Neuron (in vitro differentiated cells): ENCODE results near the gene MFSD1.

Experiments
- H2AFZ ChIP-seq: one replicate; pipeline ENCODE4 v1.6.1; 2013; ENCODE audit warnings: low read depth, mild to moderate bottlenecking, inconsistent platforms, low read length, moderate library complexity
- H3K27me3 ChIP-seq: one replicate; pipeline ENCODE4 v1.6.1; 2013; ENCODE audit warnings: low read length; ENCODE audit not compliant: insufficient read depth
- H3K36me3 ChIP-seq: one replicate; pipeline ENCODE4 v1.6.1; 2013; ENCODE audit warnings: low read length; ENCODE audit not compliant: insufficient read depth
- H3K4me1 ChIP-seq: one replicate; pipeline ENCODE4 v1.6.1; 2013; ENCODE audit warnings: low read length; ENCODE audit not compliant: insufficient read depth
- H3K4me3 ChIP-seq: 2 replicates; pipeline ENCODE4 v1.5.1; 2013; ENCODE audit warnings: mild to moderate bottlenecking, low read length, moderate library complexity
- H3K9me3 ChIP-seq: one replicate; pipeline ENCODE4 v1.6.1; 2013; ENCODE audit warnings: low read length

Gene MFSD1, protein sequence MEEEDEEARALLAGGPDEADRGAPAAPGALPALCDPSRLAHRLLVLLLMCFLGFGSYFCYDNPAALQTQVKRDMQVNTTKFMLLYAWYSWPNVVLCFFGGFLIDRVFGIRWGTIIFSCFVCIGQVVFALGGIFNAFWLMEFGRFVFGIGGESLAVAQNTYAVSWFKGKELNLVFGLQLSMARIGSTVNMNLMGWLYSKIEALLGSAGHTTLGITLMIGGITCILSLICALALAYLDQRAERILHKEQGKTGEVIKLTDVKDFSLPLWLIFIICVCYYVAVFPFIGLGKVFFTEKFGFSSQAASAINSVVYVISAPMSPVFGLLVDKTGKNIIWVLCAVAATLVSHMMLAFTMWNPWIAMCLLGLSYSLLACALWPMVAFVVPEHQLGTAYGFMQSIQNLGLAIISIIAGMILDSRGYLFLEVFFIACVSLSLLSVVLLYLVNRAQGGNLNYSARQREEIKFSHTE

DNA sequence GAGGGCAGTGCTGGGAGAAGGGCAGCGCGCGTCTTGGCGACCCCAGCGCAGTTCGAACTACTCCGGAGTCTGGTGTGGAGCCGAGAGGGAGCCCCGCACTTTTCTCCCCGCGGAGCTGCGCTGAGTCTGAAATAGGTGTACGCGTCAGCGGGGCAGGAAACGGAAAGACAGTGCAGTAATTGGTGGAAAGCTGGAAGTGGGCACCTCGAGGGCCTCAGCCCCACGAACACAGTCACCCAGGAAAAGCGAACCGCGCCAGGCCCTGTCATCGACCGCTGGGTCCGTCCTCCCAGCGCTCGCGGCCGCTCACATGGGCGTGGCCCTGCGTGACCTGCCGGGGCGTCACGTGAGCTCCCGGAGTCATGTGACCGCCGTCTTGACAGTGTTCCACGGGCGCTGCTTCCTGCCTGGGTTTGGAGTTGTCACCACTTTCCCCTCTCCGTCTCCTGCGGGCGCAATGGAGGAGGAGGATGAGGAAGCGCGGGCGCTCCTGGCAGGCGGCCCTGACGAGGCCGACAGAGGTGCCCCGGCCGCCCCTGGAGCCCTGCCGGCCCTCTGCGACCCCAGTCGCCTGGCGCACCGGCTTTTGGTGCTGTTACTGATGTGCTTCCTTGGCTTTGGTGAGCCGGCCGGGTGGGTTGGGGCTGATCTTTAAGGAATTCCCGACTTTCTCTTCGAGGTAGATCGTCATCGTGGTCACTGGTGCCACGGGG, at the start of gene MFSD1:
Gene MFSD1, plus strand, starts transcription at position 359 of the 713 bp plus-strand sequence. Its CDS starts 99 bp downstream, at position 458.
- Histone ChIP-seq H3K9me3 (no peaks in the 10 kb centered on the region), H3K4me3 (peak within 1 kb of the TSS; percentile 82), H3K36me3 (no peaks in the 10 kb centered on the region), H2AFZ (peak within 1 kb of the TSS; percentile 95), H3K27me3 (no peaks in the 10 kb centered on the region), H3K4me1 (peaks cover 12% of the 10 kb centered on the region)

DNA sequence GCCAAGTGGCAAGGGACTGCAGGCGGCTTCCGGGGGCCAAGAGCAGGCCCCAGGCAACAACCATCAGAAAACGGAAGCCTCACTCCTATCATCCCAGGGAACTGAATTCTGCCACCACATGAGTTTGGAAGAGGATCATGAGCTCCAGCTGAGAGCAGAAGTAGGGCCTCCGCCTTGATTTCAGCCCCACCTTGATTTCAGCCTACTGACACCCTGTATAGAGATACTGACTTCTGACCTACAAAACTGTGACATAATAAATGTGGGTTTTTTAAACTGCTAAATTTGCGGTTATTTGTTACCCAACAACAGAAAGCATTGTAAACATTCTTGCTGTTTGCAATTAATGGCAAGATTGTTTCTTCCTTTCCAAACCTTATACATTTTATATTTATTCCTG, 48.0 kb upstream of the MFSD1 start:
- H2AFZ ChIP-seq = no peak overlapping the region
- no peaks in the 10 kb centered on the region for H3K36me3 ChIP-seq
- H3K4me1 ChIP-seq = no peaks in the 10 kb centered on the region
- H3K9me3 ChIP-seq = no peaks in the 10 kb centered on the region
- no peak overlapping the region for H3K4me3 ChIP-seq
- no peaks in the 10 kb centered on the region for H3K27me3 ChIP-seq

DNA sequence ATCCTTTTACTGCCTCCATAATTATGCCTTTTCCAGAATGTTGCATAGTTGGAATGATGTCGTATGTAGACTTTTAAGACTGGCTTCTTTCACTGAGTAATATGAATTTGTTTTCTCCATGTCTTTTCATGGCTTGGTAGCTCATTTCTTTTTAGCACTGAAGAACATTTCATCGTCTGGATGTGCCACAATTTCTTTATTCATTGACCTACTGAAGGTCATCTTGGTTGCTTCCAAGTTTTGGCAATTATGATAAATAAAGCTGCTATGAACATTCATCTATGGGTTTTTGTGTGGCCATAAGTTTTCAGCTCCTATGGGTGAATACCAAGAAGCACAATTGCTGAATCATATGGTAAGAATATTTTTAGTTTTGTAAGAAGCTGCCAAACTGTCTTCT, 46.4 kb upstream of the MFSD1 start:
- Histone ChIP-seq H2AFZ (no peak overlapping the region), H3K9me3 (no peaks in the 10 kb centered on the region), H3K4me3 (no peak overlapping the region), H3K36me3 (no peaks in the 10 kb centered on the region), H3K27me3 (no peaks in the 10 kb centered on the region), H3K4me1 (no peaks in the 10 kb centered on the region)

DNA sequence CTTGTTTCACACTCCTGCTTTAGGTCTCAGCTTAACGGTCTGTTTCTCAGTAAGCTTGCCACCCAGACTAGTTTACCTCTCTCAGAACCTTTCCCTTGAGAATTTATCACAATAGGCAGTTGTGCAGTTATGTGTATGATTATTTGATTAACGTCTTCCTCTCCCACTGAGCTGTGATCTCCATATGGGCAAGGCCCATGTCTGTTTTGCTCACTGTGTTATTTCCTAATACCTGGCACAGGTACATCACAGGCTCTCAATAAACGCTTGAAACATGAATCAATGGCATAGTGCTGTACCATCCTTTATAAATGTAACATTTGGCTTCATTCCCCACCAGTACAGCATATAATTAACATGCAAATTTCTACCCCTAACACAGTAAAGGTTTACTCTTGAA, 40.5 kb upstream of the MFSD1 start:
- H3K27me3 ChIP-seq = no peaks in the 10 kb centered on the region
- no peaks in the 10 kb centered on the region for H3K9me3 ChIP-seq

DNA sequence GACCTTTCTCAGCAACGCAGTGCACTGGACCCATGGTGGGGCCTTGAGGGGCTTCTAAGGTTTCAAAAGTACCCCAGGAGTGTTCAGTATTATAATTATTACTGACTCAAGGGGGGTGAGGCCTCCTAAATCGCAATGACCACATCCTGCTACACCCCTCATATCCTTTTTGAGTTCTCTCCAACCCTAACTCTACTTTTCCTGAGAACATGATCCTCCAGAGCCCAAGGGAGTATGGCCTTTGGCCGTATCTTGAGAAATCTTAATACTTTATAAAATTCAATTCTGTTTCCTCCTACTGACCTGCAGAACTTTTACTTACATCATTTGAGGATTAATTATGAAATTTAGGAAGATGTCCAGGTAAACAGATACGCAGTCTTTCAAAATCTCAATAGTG, 39.2 kb upstream of the MFSD1 start:
- no peak overlapping the region for H2AFZ ChIP-seq
- H3K36me3 ChIP-seq = no peaks in the 10 kb centered on the region
- H3K4me1 ChIP-seq = no peaks in the 10 kb centered on the region
- H3K27me3 ChIP-seq = no peaks in the 10 kb centered on the region
- H3K9me3 ChIP-seq = no peaks in the 10 kb centered on the region
- no peak overlapping the region for H3K4me3 ChIP-seq

More for the DNA sequence above, 40.5 kb upstream of the MFSD1 start:
- no peak overlapping the region for H2AFZ ChIP-seq
- no peaks in the 10 kb centered on the region for H3K4me1 ChIP-seq
- H3K4me3 ChIP-seq = no peak overlapping the region
- H3K36me3 ChIP-seq = no peaks in the 10 kb centered on the region

DNA sequence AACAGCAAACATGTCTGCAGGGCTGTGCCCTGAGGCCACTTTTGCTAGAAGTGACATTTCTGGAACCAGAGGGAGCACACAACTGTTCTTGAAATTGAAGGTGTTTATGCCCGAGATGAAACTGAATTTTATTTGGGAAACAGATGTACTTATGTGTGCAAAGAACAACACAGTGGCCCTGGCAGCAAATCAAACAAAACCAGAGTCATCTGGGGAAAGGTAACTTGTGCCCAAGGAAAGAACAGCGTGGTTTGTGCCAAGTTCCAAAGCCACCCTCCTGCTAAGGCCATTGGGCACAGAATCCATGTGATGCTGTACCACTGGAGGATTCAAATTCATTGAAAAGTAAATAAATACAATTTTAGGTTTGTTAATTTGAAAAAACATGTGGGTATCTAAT, 38.4 kb upstream of the MFSD1 start:
- Histone ChIP-seq H3K36me3 (no peaks in the 10 kb centered on the region), H3K4me3 (no peak overlapping the region), H3K9me3 (no peaks in the 10 kb centered on the region), H3K27me3 (no peaks in the 10 kb centered on the region), H3K4me1 (peaks cover 1% of the 10 kb centered on the region), H2AFZ (no peak overlapping the region)

DNA sequence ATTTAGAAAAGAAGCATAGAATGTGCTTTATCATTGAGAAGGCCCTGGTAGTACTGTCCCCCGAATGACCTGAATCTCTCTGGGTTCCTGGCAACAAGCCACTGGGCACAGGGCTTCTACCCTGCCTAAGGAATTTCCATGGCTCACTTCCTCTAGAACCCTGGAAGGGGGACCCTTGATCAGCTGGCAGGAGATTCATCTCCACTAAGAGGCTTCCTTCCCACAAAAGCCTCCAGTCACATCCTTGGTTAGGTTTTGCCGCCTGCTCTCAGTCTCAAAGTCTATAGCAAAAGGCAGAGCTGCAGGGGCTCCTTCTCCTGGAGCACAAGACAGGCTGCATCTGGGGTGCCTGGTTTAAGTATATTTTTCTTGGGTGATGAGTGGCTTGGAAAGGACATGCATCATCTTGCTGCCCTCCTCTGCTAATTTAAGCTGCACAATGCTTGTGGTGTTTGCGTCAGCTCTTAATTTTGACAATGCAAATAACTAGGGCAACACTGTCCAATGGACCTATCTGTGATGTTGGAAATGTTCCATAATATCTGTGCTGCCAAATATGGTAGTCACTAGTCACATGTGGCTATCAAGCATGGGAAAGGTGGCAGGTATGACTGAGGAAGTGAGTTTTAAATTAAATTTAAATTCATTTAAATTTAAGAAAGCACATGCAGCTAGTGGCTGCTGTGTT, 36.2 kb upstream of the MFSD1 start:
- no peaks in the 10 kb centered on the region for H3K9me3 ChIP-seq
- no peaks in the 10 kb centered on the region for H3K27me3 ChIP-seq
- no peak overlapping the region for H3K4me3 ChIP-seq
- no peak overlapping the region for H2AFZ ChIP-seq
- H3K36me3 ChIP-seq = no peaks in the 10 kb centered on the region
- H3K4me1 ChIP-seq = peaks cover 4% of the 10 kb centered on the region

DNA sequence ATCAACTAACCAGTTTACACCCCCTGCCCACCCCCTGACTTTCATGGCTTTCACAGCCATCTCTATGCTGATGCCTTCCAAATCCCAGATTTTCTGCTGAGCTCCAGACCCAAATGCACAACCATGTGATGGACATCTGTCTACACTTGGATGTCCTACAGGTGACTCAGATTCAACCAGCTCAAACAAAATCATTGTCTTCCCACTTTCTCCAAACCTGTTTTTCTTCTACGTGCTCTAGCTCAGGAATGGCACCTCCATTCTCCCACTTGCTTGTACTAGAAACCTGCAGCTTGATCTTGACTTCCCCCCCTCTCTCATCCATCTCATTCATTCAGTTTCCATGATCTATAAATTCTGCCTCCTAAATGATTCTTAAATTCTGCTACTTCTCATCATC, 35.5 kb upstream of the MFSD1 start:
- no peaks in the 10 kb centered on the region for H3K27me3 ChIP-seq
- no peaks in the 10 kb centered on the region for H3K9me3 ChIP-seq
- H3K36me3 ChIP-seq = no peaks in the 10 kb centered on the region
- H2AFZ ChIP-seq = no peak overlapping the region
- no peak overlapping the region for H3K4me3 ChIP-seq
- H3K4me1 ChIP-seq = peaks cover 4% of the 10 kb centered on the region

DNA sequence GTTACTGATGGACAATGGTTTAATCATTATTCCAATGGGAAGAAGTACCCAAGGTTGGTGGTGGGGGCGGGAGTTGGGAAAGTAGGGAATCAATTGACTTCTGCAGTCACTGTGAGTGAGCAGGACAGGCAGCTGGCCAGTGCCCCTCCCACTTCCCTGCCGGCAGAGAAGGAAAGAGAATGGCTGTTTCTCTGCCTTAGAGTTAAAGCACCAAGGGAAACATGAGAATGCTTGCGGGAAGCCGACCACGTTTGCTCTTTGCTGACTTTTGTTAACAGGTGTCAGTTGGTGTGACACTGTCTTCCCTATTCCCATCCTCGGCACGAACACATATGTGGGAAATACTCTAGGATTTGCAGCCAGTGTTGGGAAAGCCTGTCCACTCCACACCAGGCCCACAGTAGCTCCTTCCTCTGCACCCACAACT, 33.5 kb upstream of the MFSD1 start:
- Histone ChIP-seq H3K4me3 (peak overlapping the region; percentile 3), H3K9me3 (no peaks in the 10 kb centered on the region)

DNA sequence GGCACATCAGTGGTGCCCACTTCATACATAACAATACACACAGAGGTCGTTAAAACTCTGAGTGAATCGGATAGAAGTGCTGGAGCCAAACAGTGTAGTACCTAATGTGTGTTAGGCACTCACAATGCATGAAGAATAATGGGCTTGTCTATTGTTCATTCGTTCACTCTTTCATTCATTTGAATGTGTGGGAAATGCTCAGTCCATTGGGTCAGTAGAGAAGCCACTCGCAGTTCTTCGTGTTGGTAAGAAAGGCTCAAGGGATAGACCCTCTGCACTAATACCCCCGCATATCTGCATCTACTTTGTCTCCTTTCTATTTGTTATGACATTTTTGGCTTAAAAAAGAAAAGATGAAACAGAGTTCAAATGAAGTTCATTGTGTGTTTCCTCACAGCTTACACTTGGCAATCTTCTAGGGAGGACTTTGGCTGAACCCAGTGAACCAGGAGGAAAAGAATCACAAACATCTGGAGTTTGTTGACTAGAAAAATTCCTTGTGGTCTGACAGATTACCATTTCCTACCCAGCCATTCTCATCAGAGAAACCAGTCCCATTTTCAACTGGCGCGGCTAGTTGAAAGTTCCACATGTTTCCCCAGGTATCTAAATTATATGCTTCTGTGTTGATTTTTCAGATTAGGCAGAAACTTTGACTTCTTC, 32.8 kb upstream of the MFSD1 start:
- no peaks in the 10 kb centered on the region for H3K9me3 ChIP-seq
- no peak overlapping the region for H3K4me3 ChIP-seq
- peak overlapping the region; percentile 11 for H2AFZ ChIP-seq
- peaks cover 4% of the 10 kb centered on the region for H3K4me1 ChIP-seq
- no peaks in the 10 kb centered on the region for H3K36me3 ChIP-seq
- H3K27me3 ChIP-seq = no peaks in the 10 kb centered on the region

More for the DNA sequence above, 33.5 kb upstream of the MFSD1 start:
- Histone ChIP-seq H3K27me3 (no peaks in the 10 kb centered on the region), H2AFZ (peak overlapping the region; percentile 11), H3K4me1 (peaks cover 4% of the 10 kb centered on the region), H3K36me3 (no peaks in the 10 kb centered on the region)

DNA sequence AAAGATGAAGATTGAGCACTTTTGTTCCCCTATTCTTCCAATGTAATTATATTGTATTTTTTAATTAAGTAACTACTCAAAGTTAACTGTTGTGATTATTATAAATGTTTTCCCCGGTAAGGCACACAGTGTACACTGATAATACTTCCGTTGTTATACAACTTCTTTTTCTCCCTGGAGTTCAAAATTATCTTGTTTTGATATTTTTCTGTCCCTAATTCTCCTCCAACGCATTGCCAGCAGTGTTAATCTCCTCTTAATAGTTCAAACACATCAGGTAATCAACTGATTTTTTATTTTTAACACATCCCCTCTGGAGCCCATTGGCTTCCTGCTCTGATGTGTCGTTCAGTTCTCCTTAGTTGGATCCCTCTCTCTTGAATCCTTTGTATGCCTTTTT, 32.3 kb upstream of the MFSD1 start:
- no peaks in the 10 kb centered on the region for H3K36me3 ChIP-seq
- no peak overlapping the region for H3K4me3 ChIP-seq
- peaks cover 4% of the 10 kb centered on the region for H3K4me1 ChIP-seq
- H3K27me3 ChIP-seq = no peaks in the 10 kb centered on the region
- H3K9me3 ChIP-seq = no peaks in the 10 kb centered on the region
- no peak overlapping the region for H2AFZ ChIP-seq

DNA sequence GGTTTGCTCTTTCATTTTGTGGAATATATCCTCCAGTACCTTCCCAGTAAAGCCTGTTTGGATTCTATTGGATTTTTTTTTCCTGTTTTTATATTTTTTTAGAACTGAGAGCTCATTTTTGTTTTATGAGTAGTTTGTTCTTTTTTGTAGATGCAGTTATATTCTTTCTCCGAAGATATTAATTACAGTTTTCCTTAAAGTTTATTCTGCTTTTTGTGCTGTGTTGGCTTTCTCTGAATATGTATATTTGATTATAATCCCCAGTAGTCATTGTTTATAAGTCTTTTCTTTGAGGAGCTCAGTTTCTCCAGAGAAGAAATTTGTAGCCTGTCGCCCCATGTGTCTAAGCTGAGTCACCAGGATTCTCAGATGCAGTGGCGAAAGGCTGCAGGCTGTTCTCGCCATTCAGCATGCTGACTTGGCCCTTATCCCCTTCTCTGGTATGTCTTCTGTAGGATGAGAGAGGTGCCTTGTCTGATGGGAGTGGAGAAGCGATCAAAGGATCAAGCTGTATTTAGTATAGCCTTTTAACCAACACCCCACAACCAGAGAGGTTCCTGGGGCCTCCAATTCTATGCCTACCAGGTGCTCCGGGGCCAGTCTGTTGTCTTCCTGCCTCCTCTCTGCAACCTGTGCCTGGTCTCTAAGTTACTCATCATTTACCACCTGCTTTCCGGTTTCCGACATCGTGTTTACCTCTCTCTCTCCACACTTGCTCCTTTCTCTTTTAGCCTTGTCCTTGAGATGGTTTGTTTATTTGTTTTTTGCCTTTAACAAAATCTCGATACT, 31.7 kb upstream of the MFSD1 start:
- H3K27me3 ChIP-seq = no peaks in the 10 kb centered on the region
- no peaks in the 10 kb centered on the region for H3K9me3 ChIP-seq
- H3K4me3 ChIP-seq = no peak overlapping the region
- H3K36me3 ChIP-seq = no peaks in the 10 kb centered on the region
- H3K4me1 ChIP-seq = peaks cover 4% of the 10 kb centered on the region
- no peak overlapping the region for H2AFZ ChIP-seq
